Measurements from ENCODE around the gene SPATA6L. TPM values are rescaled to one million over a fixed set of nuclear protein-coding genes. Genes with fewer than 3 reads are reported as not detected.

The SPATA6L gene
- total RNA-seq, 1 donor from 2014 or later = 1.3 TPM

DNA sequence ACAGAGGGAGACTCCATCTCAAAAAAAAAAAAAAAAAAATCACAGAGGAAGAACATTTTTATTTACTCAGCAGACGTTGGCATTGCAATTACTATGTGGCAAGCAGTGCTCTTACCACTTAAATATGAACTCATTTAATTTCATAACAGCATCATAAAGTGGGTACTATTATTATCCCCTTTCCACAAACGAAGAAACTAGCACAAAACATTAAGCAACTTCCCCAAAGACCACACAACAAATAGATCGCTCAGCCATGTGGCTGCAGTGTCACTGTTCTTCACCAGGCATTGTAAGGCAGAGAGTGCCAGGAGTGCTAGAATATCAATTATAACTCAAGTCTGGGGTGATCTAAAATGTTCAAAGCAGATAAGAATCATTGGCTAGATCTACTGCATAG lies 74.0 kb downstream of the SPATA6L start:
- TF ChIP-seq, protein P1, sequence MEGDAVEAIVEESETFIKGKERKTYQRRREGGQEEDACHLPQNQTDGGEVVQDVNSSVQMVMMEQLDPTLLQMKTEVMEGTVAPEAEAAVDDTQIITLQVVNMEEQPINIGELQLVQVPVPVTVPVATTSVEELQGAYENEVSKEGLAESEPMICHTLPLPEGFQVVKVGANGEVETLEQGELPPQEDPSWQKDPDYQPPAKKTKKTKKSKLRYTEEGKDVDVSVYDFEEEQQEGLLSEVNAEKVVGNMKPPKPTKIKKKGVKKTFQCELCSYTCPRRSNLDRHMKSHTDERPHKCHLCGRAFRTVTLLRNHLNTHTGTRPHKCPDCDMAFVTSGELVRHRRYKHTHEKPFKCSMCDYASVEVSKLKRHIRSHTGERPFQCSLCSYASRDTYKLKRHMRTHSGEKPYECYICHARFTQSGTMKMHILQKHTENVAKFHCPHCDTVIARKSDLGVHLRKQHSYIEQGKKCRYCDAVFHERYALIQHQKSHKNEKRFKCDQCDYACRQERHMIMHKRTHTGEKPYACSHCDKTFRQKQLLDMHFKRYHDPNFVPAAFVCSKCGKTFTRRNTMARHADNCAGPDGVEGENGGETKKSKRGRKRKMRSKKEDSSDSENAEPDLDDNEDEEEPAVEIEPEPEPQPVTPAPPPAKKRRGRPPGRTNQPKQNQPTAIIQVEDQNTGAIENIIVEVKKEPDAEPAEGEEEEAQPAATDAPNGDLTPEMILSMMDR (IDR thresholded peaks at IDR 0.05; ENCODE audit: insufficient read depth, low read length, poor library complexity, severe bottlenecking) = no peak
- H3K36me3 ChIP-seq (ENCODE audit: control insufficient read depth, insufficient read depth, low read length) = no peaks in the 10 kb centered on the region
- H3K4me3 ChIP-seq (ENCODE audit: low read depth, low read length) = no peak overlapping the region
- no peaks in the 10 kb centered on the region for H3K27me3 ChIP-seq (ENCODE audit: control insufficient read depth, insufficient read depth, low read length)
- DNase-seq (ENCODE audit: low read depth) = no peak

DNA sequence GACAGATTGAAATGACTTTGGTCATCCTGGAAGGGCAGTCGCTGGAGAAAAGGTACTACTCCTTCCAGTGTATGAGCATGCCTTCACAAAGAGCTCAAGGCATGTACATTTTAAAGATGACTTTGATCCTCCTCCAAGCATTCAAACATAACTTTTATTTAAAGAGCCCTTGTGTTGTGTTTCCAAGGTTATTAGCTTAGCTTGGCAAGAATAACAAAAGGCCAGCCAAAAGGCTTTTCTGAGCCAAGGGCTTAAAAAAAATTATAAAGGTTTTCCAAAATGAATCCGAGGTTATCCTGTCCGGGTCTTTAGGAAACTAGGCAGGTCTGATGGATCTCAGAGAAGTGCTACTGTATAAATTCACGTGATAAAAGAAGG lies 75.2 kb downstream of the SPATA6L start:
- Histone ChIP-seq H3K27me3 (ENCODE audit: control insufficient read depth, insufficient read depth, low read length) (no peaks in the 10 kb centered on the region), H3K36me3 (ENCODE audit: control insufficient read depth, insufficient read depth, low read length) (no peaks in the 10 kb centered on the region), H3K4me3 (ENCODE audit: low read depth, low read length) (no peak overlapping the region)
- TF ChIP-seq, protein P1 (IDR thresholded peaks at IDR 0.05; ENCODE audit: insufficient read depth, low read length, poor library complexity, severe bottlenecking) = no peak
- no peak for DNase-seq (ENCODE audit: low read depth)

DNA sequence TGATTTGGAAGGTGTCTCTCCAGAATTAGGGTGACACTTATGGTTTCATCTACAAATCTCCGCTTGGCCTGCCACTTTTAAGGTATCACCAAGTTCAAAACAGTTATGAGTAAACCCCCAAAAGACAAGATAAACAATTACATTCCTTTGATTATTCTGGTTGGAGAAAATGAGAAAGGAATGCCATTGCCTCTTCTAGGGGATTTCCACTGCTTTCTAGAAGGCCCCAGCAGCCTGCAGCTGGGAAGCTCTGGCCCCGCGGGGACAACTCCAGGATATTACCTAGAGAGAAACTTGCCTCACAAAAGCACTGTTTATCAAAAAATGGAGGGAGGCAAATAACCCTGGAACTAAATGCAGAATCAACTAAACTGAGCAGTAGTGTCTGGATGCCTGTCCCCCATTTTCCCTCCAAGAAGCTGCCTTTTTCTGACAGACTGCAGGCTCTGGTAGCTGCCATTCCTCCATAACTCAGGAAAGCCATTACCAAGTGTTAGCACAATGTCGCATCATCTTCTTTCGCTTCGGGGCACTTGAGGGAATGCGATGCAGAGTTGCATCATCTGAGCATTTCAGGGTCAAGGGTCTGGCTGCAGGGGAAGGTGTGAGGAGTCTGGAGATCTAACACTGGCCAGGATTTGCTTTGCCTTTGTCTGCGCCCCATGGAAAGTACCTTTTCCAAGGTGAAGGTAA lies 75.7 kb downstream of the SPATA6L start:
- TF ChIP-seq, protein P1 (IDR thresholded peaks at IDR 0.05; ENCODE audit: insufficient read depth, low read length, poor library complexity, severe bottlenecking) = no peak
- no peak overlapping the region for H3K4me3 ChIP-seq (ENCODE audit: low read depth, low read length)
- no peaks in the 10 kb centered on the region for H3K36me3 ChIP-seq (ENCODE audit: control insufficient read depth, insufficient read depth, low read length)
- no peaks in the 10 kb centered on the region for H3K27me3 ChIP-seq (ENCODE audit: control insufficient read depth, insufficient read depth, low read length)
- no peak for DNase-seq (ENCODE audit: low read depth)

DNA sequence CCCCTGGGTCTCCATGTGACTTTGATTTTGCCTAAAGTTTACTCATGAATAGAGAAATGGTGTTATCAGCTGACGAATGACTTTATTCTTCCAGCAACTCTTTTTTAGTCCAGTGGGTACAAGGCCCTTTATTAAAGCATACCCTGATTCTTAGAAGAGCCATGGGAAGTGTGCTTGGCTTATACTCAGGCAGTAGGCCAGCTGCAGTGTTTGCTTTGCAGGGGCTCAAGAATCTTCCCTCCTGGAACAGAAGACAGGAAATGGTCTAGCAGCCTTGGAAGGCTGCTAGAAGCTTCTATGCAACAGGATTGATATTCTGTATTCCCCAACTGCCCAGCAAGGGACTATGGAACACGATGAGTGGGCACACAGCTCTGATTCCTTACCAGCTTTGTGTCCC lies 77.6 kb downstream of the SPATA6L start:
- DNase-seq (ENCODE audit: low read depth) = no peak
- TF ChIP-seq, protein P1 (IDR thresholded peaks at IDR 0.05; ENCODE audit: insufficient read depth, low read length, poor library complexity, severe bottlenecking) = no peak
- Histone ChIP-seq H3K36me3 (ENCODE audit: control insufficient read depth, insufficient read depth, low read length) (no peaks in the 10 kb centered on the region), H3K27me3 (ENCODE audit: control insufficient read depth, insufficient read depth, low read length) (no peaks in the 10 kb centered on the region), H3K4me3 (ENCODE audit: low read depth, low read length) (no peak overlapping the region)

DNA sequence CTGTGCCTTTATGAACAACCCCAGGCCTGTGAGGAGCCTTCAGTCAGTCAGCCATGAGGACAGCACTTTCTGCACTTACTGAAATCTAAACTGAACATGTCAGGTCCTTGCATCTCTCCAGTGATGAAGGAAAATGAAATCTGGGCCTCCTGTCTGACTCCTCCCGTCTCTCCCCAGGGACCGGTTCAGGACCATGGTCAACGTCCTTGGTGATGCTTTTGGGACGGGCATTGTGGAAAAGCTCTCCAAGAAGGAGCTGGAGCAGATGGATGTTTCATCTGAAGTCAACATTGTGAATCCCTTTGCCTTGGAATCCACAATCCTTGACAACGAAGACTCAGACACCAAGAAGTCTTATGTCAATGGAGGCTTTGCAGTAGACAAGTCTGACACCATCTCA lies 81.1 kb downstream of the SPATA6L start:
- TF ChIP-seq, protein P1 (IDR thresholded peaks at IDR 0.05; ENCODE audit: insufficient read depth, low read length, poor library complexity, severe bottlenecking) = no peak
- Histone ChIP-seq H3K4me3 (ENCODE audit: low read depth, low read length) (no peak overlapping the region), H3K36me3 (ENCODE audit: control insufficient read depth, insufficient read depth, low read length) (no peaks in the 10 kb centered on the region), H3K27me3 (ENCODE audit: control insufficient read depth, insufficient read depth, low read length) (no peaks in the 10 kb centered on the region)
- no peak for DNase-seq (ENCODE audit: low read depth)

DNA sequence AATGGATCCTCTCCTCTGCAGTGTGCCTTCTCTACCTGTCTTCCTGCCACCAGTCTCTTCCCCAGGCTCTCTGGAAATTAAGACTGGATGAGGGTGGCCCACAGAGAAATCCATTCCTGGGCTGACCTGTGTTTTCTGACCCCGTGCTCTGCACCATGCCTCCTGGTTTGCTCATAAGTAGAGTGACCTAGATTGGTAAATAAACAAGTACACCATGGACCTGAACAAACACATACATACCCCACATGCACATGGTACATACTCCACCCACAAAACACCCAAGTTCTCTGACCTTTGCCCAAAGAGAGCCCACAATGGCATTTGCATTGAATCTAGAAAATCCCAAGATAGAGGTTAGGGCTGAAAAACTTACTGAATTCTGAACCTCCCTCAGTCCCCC lies 81.6 kb downstream of the SPATA6L start:
- H3K27me3 ChIP-seq (ENCODE audit: control insufficient read depth, insufficient read depth, low read length) = no peaks in the 10 kb centered on the region
- TF ChIP-seq, protein P1 (IDR thresholded peaks at IDR 0.05; ENCODE audit: insufficient read depth, low read length, poor library complexity, severe bottlenecking) = no peak

More for the DNA sequence above, 81.6 kb downstream of the SPATA6L start:
- H3K36me3 ChIP-seq (ENCODE audit: control insufficient read depth, insufficient read depth, low read length) = no peaks in the 10 kb centered on the region
- no peak for DNase-seq (ENCODE audit: low read depth)
- no peak overlapping the region for H3K4me3 ChIP-seq (ENCODE audit: low read depth, low read length)

All from kidney epithelial cell (primary cell).